ENCODE results near the gene VSIG2.

GRCh38 chr11:124768914-124769313, 16.9 kb upstream of the VSIG2 start:
- TF ChIP-seq ZNF621 (tag by site-specific recombination; IDR thresholded peaks at IDR 0.05) (no peak), CTCF (tag by site-specific recombination; IDR thresholded peaks at IDR 0.05) (no peak), ZBTB7A (tag by site-specific recombination; IDR thresholded peaks at IDR 0.05; ENCODE audit: low read depth) (no peak), KLF9 (tag by site-specific recombination; IDR thresholded peaks at IDR 0.05; ENCODE audit: low read depth) (no peak), REPIN1 (tag by site-specific recombination; IDR thresholded peaks at IDR 0.05; ENCODE audit: low read depth) (no peak), ZNF777 (tag by site-specific recombination; IDR thresholded peaks at IDR 0.05; ENCODE audit: borderline replicate concordance) (no peak), HOXC10 (CRISPR knock-in tag; IDR thresholded peaks at IDR 0.05) (no peak), ZNF37A (tag by site-specific recombination; IDR thresholded peaks at IDR 0.05) (no peak), ZEB2 (tag by site-specific recombination; IDR thresholded peaks at IDR 0.05) (no peak), ATF2 (tag by site-specific recombination; IDR thresholded peaks at IDR 0.05; ENCODE audit: low read depth) (no peak), ZBTB26 (tag by site-specific recombination; optimal IDR thresholded peaks at IDR 0.05) (no peak), PBX3 (CRISPR knock-in tag; IDR thresholded peaks at IDR 0.05) (no peak), ZNF274 (IDR thresholded peaks at IDR 0.05; ENCODE audit: low read length) (no peak), ZNF274 (tag by site-specific recombination; IDR thresholded peaks at IDR 0.05; ENCODE audit: borderline replicate concordance) (no peak)
